HG03575 (cell line): ENCODE data around the gene GALR3.

ENCODE experiments used
- ATAC-seq: cut with Tn5 transposase; IDR thresholded peaks from one replicate; pipeline ENCODE4 v1.9.1; 2021; ENCODE audit not compliant: unreplicated experiment, insufficient number of reproducible peaks, low FRiP score; ENCODE audit errors: extremely low read depth

GALR3 gene

GRCh38 chr22:37854946-37855345 is 31.8 kb downstream of the GALR3 start:
- no peak for ATAC-seq

DNA sequence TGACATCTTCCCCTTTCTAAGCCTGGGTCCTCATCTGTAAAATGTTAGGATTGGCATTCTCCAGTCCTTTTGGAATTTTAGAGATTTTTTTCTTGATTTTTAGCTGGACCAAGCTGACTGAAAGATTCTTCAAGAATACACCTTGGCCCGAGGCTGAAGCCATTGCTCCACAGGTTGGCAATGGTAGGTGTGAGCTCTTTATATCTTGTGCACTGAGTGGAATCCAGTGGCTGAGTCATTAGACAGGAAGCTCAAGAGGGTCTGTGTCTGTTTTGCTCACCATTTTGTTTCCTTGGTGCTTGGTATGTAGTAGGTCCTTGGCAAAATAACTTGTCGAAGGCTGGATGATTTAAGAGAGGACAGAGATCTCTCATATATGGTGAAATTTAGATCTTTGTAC is 32.3 kb downstream of the GALR3 start:
- ATAC-seq = no peak

DNA sequence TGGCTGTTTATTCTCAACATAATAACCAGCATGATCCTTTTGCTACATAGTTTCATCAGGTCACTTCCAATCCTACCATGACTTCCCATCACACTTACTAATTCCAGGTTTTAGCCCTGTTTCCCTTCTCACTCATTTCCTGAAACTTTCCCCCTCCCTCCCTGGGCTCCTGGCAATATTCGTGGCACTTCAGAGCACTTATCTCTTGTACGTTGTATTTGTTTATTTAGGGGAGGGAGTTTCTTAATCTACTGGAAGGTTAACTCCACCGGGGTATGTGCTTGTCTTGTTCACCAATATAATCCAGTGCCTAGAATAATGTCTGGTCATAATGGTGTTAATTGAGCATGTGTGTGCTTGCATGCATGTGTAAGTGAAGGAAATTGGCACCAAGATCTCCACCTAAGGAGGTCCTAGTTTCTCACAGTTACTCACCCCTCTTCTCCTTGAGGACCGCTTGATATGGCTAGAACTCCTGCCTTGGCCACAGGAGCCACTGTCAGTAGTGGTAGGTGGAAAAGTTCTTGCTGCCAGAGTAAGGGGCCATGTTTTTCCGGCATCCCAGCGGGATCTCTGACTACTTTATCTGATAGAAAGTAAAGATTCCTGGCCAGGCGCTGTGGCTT is 37.7 kb downstream of the GALR3 start:
- no peak for ATAC-seq

DNA sequence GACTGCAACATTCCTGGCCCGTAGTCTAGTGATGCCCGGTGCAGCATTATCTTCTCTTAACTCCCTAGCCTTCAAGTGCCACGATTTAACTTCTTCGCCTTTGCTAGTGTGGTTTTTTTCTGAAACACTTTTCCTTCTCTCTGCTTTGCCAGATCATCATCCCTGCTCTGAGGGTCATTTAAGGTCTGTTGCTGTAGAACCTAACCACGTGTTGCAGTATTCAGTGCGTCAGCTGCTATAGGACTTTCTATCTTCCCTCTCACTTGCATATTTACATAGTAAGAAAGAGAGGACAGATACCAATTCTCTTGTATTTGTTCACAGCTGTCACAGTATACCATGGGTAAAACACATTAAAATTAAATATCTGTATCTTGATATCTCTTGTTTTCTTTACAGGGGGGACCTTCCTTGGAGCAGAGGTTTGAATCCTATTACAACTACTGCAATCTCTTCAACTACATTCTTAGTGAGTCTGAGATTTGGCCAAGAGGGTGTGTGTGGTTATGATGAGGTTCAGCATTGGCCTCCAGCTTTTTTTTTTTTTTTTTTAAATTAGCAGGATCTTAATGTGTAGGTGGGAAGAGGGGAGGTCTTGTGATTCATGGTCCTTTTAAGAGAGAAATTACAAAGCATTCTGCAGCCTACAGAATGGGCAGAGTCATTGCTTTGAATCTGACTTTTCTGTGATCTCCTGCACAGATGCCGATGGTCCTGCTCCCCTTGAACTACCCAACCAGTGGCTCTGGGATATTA is 39.6 kb downstream of the GALR3 start:
- no peak for ATAC-seq

- no peak for ATAC-seq
These were observed 42.3 kb downstream of the GALR3 start for GRCh38 chr22:37865510-37865909.

DNA sequence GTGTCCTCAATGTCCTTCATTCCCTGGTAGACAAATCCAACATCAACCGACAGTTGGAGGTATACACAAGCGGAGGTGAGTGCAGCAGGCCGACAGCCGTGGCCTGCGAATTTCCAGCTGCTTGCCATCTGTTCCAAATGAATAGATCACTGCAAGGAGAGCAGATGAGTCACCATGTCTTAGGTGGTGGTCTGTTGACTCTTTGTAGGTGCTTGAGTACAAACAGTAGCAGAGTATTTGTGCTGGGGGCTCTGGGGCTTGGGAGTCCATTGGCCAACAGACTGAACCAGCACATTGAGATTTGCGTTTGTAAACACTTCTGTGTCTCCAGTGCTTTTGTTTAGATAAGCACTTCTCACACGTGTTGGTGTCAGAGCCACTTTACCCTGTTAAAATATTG is 47.1 kb downstream of the GALR3 start:
- no peak for ATAC-seq
